ENCODE results near the gene SEL1L3.
"Not testable (repeated sequence)": the region's sequence is repeated elsewhere in the genome, so short reads cannot be mapped to it uniquely, and the experiment has no call there.

Gene SEL1L3

GRCh38 chr4:25862411-25863346 lies at the start of gene SEL1L3:
Gene SEL1L3, minus strand, starts transcription at chr4:25862988. Its CDS starts 152 bp downstream, at chr4:25862836.
- Histone ChIP-seq H3K9me3 (ENCODE audit: control insufficient read depth, insufficient read depth, low read depth, low read length) (no peaks in the 10 kb centered on the region), H3K36me3 (ENCODE audit: control insufficient read depth, insufficient read depth, low read length) (no peaks in the 10 kb centered on the region), H3K9ac (ENCODE audit: low read length) (peak within 1 kb of the TSS; percentile 70), H3K27me3 (ENCODE audit: control insufficient read depth, insufficient read depth, low read length) (peaks cover 53% of the 10 kb centered on the region), H3K27ac (ENCODE audit: low read depth, low read length) (no peak within 1 kb of the TSS), H3K4me3 (ENCODE audit: low read depth, low read length) (peak within 1 kb of the TSS; percentile 79), H3K4me1 (ENCODE audit: control insufficient read depth, insufficient read depth, low read length) (peaks cover 37% of the 10 kb centered on the region)

GRCh38 chr4:25911356-25911755 lies 48.6 kb upstream of the SEL1L3 start:
- Histone ChIP-seq H3K4me1 (ENCODE audit: control insufficient read depth, insufficient read depth, low read length) (peaks cover 13% of the 10 kb centered on the region; the same call in 1 of the 2 replicates), H3K36me3 (ENCODE audit: control insufficient read depth, insufficient read depth, low read length) (no peaks in the 10 kb centered on the region), H3K9me3 (ENCODE audit: control insufficient read depth, insufficient read depth, low read depth, low read length) (peaks cover 6% of the 10 kb centered on the region), H3K4me3 (ENCODE audit: low read depth, low read length) (no peak overlapping the region), H3K27me3 (ENCODE audit: control insufficient read depth, insufficient read depth, low read length) (peaks cover 19% of the 10 kb centered on the region), H3K27ac (ENCODE audit: low read depth, low read length) (no peak overlapping the region), H3K9ac (ENCODE audit: low read length) (no peak overlapping the region)

GRCh38 chr4:25908491-25908901 lies 45.7 kb upstream of the SEL1L3 start:
- no peak overlapping the region for H3K9ac ChIP-seq (ENCODE audit: low read length)
- H3K36me3 ChIP-seq (ENCODE audit: control insufficient read depth, insufficient read depth, low read length): no peaks in the 10 kb centered on the region
- H3K27me3 ChIP-seq (ENCODE audit: control insufficient read depth, insufficient read depth, low read length): peaks cover 19% of the 10 kb centered on the region
- H3K27ac ChIP-seq (ENCODE audit: low read depth, low read length): no peak overlapping the region
- peaks cover 6% of the 10 kb centered on the region; the same call in 1 of the 2 replicates for H3K4me1 ChIP-seq (ENCODE audit: control insufficient read depth, insufficient read depth, low read length)
- H3K9me3 ChIP-seq (ENCODE audit: control insufficient read depth, insufficient read depth, low read depth, low read length): peaks cover 6% of the 10 kb centered on the region
- H3K4me3 ChIP-seq (ENCODE audit: low read depth, low read length): no peak overlapping the region

GRCh38 chr4:25906113-25906512 lies 43.3 kb upstream of the SEL1L3 start:
- H3K27me3 ChIP-seq (ENCODE audit: control insufficient read depth, insufficient read depth, low read length); H3K4me3 ChIP-seq (ENCODE audit: low read depth, low read length); H3K9me3 ChIP-seq (ENCODE audit: control insufficient read depth, insufficient read depth, low read depth, low read length); H3K9ac ChIP-seq (ENCODE audit: low read length); H3K36me3 ChIP-seq (ENCODE audit: control insufficient read depth, insufficient read depth, low read length); H3K27ac ChIP-seq (ENCODE audit: low read depth, low read length); H3K4me1 ChIP-seq (ENCODE audit: control insufficient read depth, insufficient read depth, low read length): not testable (repeated sequence)

- Histone ChIP-seq H3K27ac (ENCODE audit: low read depth, low read length) (no peak overlapping the region), H3K4me1 (ENCODE audit: control insufficient read depth, insufficient read depth, low read length) (no peaks in the 10 kb centered on the region), H3K9me3 (ENCODE audit: control insufficient read depth, insufficient read depth, low read depth, low read length) (peaks cover 6% of the 10 kb centered on the region), H3K36me3 (ENCODE audit: control insufficient read depth, insufficient read depth, low read length) (no peaks in the 10 kb centered on the region), H3K9ac (ENCODE audit: low read length) (no peak overlapping the region), H3K4me3 (ENCODE audit: low read depth, low read length) (no peak overlapping the region), H3K27me3 (ENCODE audit: control insufficient read depth, insufficient read depth, low read length) (peaks cover 2% of the 10 kb centered on the region; the same call in 1 of the 2 replicates)
Observed at GRCh38 chr4:25905371-25905770, 42.6 kb upstream of the SEL1L3 start.

- Histone ChIP-seq H3K36me3 (ENCODE audit: control insufficient read depth, insufficient read depth, low read length) (no peaks in the 10 kb centered on the region), H3K27ac (ENCODE audit: low read depth, low read length) (no peak overlapping the region), H3K27me3 (ENCODE audit: control insufficient read depth, insufficient read depth, low read length) (no peaks in the 10 kb centered on the region), H3K9me3 (ENCODE audit: control insufficient read depth, insufficient read depth, low read depth, low read length) (peaks cover 6% of the 10 kb centered on the region), H3K9ac (ENCODE audit: low read length) (no peak overlapping the region), H3K4me1 (ENCODE audit: control insufficient read depth, insufficient read depth, low read length) (no peaks in the 10 kb centered on the region), H3K4me3 (ENCODE audit: low read depth, low read length) (no peak overlapping the region)
Observed at GRCh38 chr4:25904748-25905082, 41.9 kb upstream of the SEL1L3 start.

GRCh38 chr4:25903900-25904747 lies 41.3 kb upstream of the SEL1L3 start:
- H3K9me3 ChIP-seq (ENCODE audit: control insufficient read depth, insufficient read depth, low read depth, low read length): peaks cover 4% of the 10 kb centered on the region
- H3K27ac ChIP-seq (ENCODE audit: low read depth, low read length): no peak overlapping the region

GRCh38 chr4:25901030-25901430 lies 38.2 kb upstream of the SEL1L3 start:
- Histone ChIP-seq H3K36me3 (ENCODE audit: control insufficient read depth, insufficient read depth, low read length) (no peaks in the 10 kb centered on the region), H3K27ac (ENCODE audit: low read depth, low read length) (no peak overlapping the region), H3K9ac (ENCODE audit: low read length) (no peak overlapping the region)

More at GRCh38 chr4:25903900-25904747, 41.3 kb upstream of the SEL1L3 start:
- Histone ChIP-seq H3K9ac (ENCODE audit: low read length) (no peak overlapping the region), H3K36me3 (ENCODE audit: control insufficient read depth, insufficient read depth, low read length) (no peaks in the 10 kb centered on the region), H3K4me1 (ENCODE audit: control insufficient read depth, insufficient read depth, low read length) (no peaks in the 10 kb centered on the region), H3K4me3 (ENCODE audit: low read depth, low read length) (no peak overlapping the region), H3K27me3 (ENCODE audit: control insufficient read depth, insufficient read depth, low read length) (no peaks in the 10 kb centered on the region)

GRCh38 chr4:25900310-25900709 lies 37.5 kb upstream of the SEL1L3 start:
- no peaks in the 10 kb centered on the region for H3K36me3 ChIP-seq (ENCODE audit: control insufficient read depth, insufficient read depth, low read length)
- no peak overlapping the region for H3K4me3 ChIP-seq (ENCODE audit: low read depth, low read length)
- no peaks in the 10 kb centered on the region for H3K4me1 ChIP-seq (ENCODE audit: control insufficient read depth, insufficient read depth, low read length)
- no peak overlapping the region for H3K9ac ChIP-seq (ENCODE audit: low read length)
- no peaks in the 10 kb centered on the region for H3K9me3 ChIP-seq (ENCODE audit: control insufficient read depth, insufficient read depth, low read depth, low read length)
- H3K27ac ChIP-seq (ENCODE audit: low read depth, low read length): no peak overlapping the region
- no peaks in the 10 kb centered on the region for H3K27me3 ChIP-seq (ENCODE audit: control insufficient read depth, insufficient read depth, low read length)

More at GRCh38 chr4:25901030-25901430, 38.2 kb upstream of the SEL1L3 start:
- no peaks in the 10 kb centered on the region for H3K9me3 ChIP-seq (ENCODE audit: control insufficient read depth, insufficient read depth, low read depth, low read length)
- no peaks in the 10 kb centered on the region for H3K27me3 ChIP-seq (ENCODE audit: control insufficient read depth, insufficient read depth, low read length)
- H3K4me3 ChIP-seq (ENCODE audit: low read depth, low read length): no peak overlapping the region
- no peaks in the 10 kb centered on the region for H3K4me1 ChIP-seq (ENCODE audit: control insufficient read depth, insufficient read depth, low read length)

- no peaks in the 10 kb centered on the region for H3K9me3 ChIP-seq (ENCODE audit: control insufficient read depth, insufficient read depth, low read depth, low read length)
- no peak overlapping the region for H3K27ac ChIP-seq (ENCODE audit: low read depth, low read length)
- H3K27me3 ChIP-seq (ENCODE audit: control insufficient read depth, insufficient read depth, low read length): no peaks in the 10 kb centered on the region
- no peaks in the 10 kb centered on the region for H3K36me3 ChIP-seq (ENCODE audit: control insufficient read depth, insufficient read depth, low read length)
- peaks cover 4% of the 10 kb centered on the region for H3K4me1 ChIP-seq (ENCODE audit: control insufficient read depth, insufficient read depth, low read length)
- no peak overlapping the region for H3K4me3 ChIP-seq (ENCODE audit: low read depth, low read length)
- no peak overlapping the region for H3K9ac ChIP-seq (ENCODE audit: low read length)
Observed at GRCh38 chr4:25896776-25897539, 34.2 kb upstream of the SEL1L3 start.

Measured in HUES6 (cell line).